Activated T-helper 1 cell treated with Interleukin-2 at 50 U/mL for 16 hours (primary cell): ENCODE data around the gene HEXD.
"Not testable (repeated sequence)": the region's sequence is repeated elsewhere in the genome, so short reads cannot be mapped to it uniquely, and the experiment has no call there.

Source experiments
- DNase-seq: peaks from one replicate; pipeline ENCODE4 v3.0.0-alpha.2; 2020; ENCODE audit warnings: low read depth

The HEXD gene

GRCh38 chr17:82418001-82418986 is at the start of gene HEXD, which contains the start of gene OGFOD3:
HEXD (plus strand) TSS chr17:82418347; CDS start chr17:82419800, 1,453 bp downstream.
OGFOD3 (minus strand) TSS chr17:82418586; CDS start chr17:82418485, 101 bp downstream.
- DNase-seq = peak; percentile 81

GRCh38 chr17:82369211-82369610 is 48.9 kb upstream of the HEXD start:
- DNase-seq = no peak

- no peak for DNase-seq
Measured at GRCh38 chr17:82370471-82371332, 47.4 kb upstream of the HEXD start.

- DNase-seq = no peak
Measured at GRCh38 chr17:82371333-82372248, 46.6 kb upstream of the HEXD start, which contains the start of gene UTS2R. UTS2R (plus strand) TSS chr17:82371765; CDS start chr17:82374325, 2,560 bp downstream.

GRCh38 chr17:82372249-82373071 is 45.7 kb upstream of the HEXD start:
- DNase-seq = no peak

GRCh38 chr17:82373072-82373452 is 45.1 kb upstream of the HEXD start:
- not testable (repeated sequence) for DNase-seq

- DNase-seq = no peak
Measured at GRCh38 chr17:82373731-82374625, 44.2 kb upstream of the HEXD start.

- no peak for DNase-seq
Measured at GRCh38 chr17:82374626-82375331, 43.4 kb upstream of the HEXD start.

GRCh38 chr17:82375359-82376041 is 42.6 kb upstream of the HEXD start:
- no peak for DNase-seq

GRCh38 chr17:82376042-82376730 is 42.0 kb upstream of the HEXD start:
- DNase-seq = no peak

GRCh38 chr17:82377294-82377693 is 40.9 kb upstream of the HEXD start:
- not testable (repeated sequence) for DNase-seq

- no peak for DNase-seq
Measured at GRCh38 chr17:82377924-82378740, 40.0 kb upstream of the HEXD start.

- no peak for DNase-seq
Measured at GRCh38 chr17:82378741-82379021, 39.5 kb upstream of the HEXD start.

GRCh38 chr17:82380860-82381702 is 37.1 kb upstream of the HEXD start:
- DNase-seq = no peak

- not testable (repeated sequence) for DNase-seq
Measured at GRCh38 chr17:82381703-82382009, 36.5 kb upstream of the HEXD start.
